Left colon (tissue), 2 donors: Measurements from ENCODE around the gene UBE2QL1. TPM values are rescaled to one million over a fixed set of nuclear protein-coding genes. Genes with fewer than 3 reads are reported as not detected.

ENCODE experiments used
- ATAC-seq: fragments of 200-7000 bp; cut with Tn5 transposase; one replicate; pipeline ENCODE4 v1.9.1; 2020; ENCODE audit warnings: mild to moderate bottlenecking, moderate library complexity
- DNase-seq, 2 donors: peaks; one replicate each; pipeline ENCODE4 v3.0.0-alpha.2; 2020
- intact Hi-C, 2 donors: fragments of 100-400 bp; cut with DNase I in 1 of 2; cut with micrococcal nuclease in 1 of 2; formaldehyde crosslinking; loops; one replicate each; pipeline versions ENCODE4 v1.11.2 to v1.14.0; 2022; cut with DNase I, micrococcal nuclease
- total RNA-seq, 2 donors: library from RNA; stranded (reverse); fragmentation: NEBNext Ultra II Directional; extraction: Animal tissue kit (Norgen Biotek cat#: 25700); gene quantifications; one replicate each; pipeline ENCODE4 v1.2.1, GENCODE V29; 2021
- donor health status: DM: no; HTN: no; CAD: no.
- donor health status: DM: yes; HTN: yes; CAD: no.

UBE2QL1 gene
- total RNA-seq, 2 donors from 2014 or later = 0.15 to 0.73 TPM

- DNase-seq (no peak), ATAC-seq (no peak)
- intact Hi-C loops = no loop called here
Measured at GRCh38 chr5:6450319-6450833, 1.7 kb downstream of the UBE2QL1 start.

DNA sequence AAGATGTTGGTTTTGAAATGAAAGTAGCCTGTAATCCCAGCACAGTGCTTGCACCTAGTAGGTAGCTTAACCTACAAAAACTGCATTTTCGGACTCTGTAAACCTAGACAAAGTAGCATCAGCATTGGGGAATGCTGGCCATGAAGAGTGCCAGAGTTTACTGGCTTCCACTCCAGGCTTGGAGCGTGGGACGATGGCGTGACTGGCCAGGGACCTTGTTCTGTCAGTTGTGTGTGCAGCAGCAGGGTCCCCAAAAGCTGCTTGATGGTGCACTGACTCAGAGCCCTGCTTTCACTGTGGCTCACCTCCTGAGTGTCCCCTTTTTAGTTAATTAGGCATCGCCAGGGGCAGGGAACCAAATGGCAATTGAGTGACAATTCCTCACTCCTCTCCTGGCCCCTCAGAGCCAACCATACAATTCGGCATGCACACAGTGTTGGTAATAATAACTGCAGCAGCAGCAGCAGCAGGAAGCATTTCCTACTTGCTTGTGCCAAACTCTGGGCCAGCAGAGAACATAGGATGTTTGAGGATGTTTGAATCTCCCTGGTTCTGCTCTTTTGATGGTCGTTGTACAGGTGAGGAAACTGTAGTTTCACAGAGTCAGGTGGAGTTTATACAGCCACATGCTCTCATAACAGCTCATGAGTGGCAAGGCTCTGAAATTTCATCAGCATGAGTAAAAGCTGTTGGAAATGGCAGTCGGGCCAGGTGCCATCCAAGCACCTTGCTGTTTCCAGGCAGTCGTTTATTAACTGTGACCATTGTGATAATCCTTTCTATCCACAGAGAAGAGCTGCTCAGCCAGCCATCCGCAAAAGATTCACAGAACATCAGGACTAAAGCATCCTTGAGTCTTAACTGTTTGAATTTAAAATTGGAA lies 4.2 kb downstream of the UBE2QL1 start:
- DNase-seq (no peak), ATAC-seq (no peak)
- intact Hi-C loops = no loop called here

GRCh38 chr5:6453937-6454560 lies 5.4 kb downstream of the UBE2QL1 start:
- DNase-seq (no peak), ATAC-seq (no peak)
- intact Hi-C loops = no loop called here

DNA sequence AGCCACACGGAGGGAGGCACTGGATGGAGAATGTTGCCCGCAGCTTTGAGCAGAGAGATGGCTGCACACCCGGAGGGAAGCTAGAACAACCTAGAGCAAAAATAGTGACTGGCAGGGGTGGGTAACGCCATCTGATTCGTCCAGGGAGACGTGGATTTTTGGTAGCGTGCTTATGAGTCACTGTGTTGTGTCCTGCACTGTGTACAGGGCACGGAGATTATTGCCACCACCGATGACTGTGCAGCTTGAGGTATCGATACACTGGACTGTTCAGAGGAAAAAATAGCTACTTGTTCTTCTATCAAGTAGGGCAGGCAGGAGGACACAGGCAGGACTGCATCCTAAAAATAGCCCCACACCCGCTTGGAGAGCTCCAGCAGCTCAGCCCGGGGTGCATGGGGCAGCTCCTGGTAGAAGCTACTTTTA lies 6.0 kb downstream of the UBE2QL1 start:
- DNase-seq (no peak), ATAC-seq (no peak)
- intact Hi-C loops = no loop called here

DNA sequence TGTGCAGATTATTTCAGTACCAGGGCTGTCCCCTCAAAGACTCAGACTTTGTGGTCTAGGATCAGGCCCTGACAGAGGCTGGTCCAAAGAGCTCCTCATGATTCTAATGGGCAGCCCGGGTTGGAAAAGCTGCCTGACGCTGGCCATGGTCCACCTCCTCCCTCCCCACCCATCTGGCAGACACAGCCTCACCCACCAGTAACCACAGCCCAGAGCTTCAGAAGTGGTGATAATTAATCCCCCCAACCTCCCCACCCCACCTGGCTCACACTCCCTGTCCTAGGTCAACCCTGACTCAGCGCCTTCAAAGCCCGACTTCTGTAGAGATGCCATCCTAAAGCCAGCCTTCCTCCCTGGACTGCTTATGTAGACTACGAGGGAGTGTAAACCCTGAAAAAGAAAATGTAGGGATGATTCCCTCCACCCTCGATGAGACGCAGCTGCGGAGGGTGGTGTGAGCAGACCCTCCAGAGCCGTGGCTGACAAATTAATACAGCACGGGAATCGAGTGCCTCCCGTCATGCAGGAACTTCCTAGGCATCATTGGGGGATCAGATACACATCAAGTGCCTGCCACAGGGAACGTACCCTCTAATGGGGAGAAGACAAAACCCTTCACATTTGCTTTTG lies 7.0 kb downstream of the UBE2QL1 start:
- no peak for DNase-seq
- intact Hi-C loops = no loop called here
- no peak for ATAC-seq

- intact Hi-C loops = no loop called here
- no peak for DNase-seq
- no peak for ATAC-seq
Measured at GRCh38 chr5:6456766-6457370, 8.2 kb downstream of the UBE2QL1 start.

GRCh38 chr5:6457592-6457991 lies 8.9 kb downstream of the UBE2QL1 start:
- intact Hi-C loops = no loop called here
- DNase-seq (no peak), ATAC-seq (no peak)

DNA sequence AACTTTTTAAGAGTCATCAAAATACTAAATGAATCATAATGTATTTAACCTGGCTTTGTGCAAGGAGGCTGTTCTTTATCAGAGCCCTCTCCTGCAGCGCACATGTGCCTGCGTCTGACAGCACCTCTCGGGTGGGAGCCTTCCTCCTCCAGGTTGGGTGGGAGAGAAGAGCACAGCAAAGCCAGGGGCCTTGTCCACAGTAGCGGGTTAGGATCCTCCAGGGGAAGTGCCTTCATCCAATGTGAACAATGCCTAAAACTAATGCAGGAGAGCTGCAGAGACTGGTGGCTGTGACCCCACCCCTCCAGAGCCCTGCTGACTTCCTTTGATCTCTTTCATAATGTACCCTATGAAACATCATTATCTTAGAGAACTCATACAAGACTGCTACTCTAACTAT lies 10.2 kb downstream of the UBE2QL1 start:
- intact Hi-C loops = no loop called here
- DNase-seq = no peak

DNA sequence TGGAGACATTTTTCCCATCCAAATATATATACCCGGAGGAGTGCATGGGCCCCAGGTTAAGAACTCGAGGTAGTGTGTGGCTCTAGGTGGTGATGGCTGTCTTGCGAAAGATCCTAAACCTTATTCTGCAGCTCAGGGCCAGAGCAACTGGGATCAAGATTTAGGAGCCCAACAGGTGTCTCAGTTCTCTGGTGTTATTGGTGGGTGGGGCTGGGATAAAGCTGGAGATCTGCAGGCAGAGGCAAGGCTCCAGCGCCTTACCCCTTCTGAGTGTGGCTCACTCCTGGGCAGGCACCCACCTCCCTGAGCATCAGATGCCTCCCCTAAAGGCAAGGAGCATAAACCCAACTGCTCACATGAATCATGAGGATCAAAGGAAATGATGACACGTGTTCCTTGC lies 11.2 kb downstream of the UBE2QL1 start:
- no peak for ATAC-seq
- no peak for DNase-seq
- intact Hi-C loops = no loop called here

More for the DNA sequence above, 10.2 kb downstream of the UBE2QL1 start:
- ATAC-seq = no peak

GRCh38 chr5:6461006-6461405 lies 12.3 kb downstream of the UBE2QL1 start:
- ATAC-seq = no peak
- DNase-seq = no peak
- intact Hi-C loops = no loop called here

- DNase-seq (no peak), ATAC-seq (no peak)
- intact Hi-C loops = no loop called here
Measured at GRCh38 chr5:6461793-6462650, 13.4 kb downstream of the UBE2QL1 start.

GRCh38 chr5:6462671-6463070 lies 14.0 kb downstream of the UBE2QL1 start:
- intact Hi-C loops = no loop called here
- ATAC-seq (no peak), DNase-seq (no peak)

- DNase-seq = no peak
- intact Hi-C loops = no loop called here
- no peak for ATAC-seq
Measured at GRCh38 chr5:6464441-6464840, 15.8 kb downstream of the UBE2QL1 start.

GRCh38 chr5:6465831-6466790 lies 17.5 kb downstream of the UBE2QL1 start:
- DNase-seq = no peak
- intact Hi-C loops = no loop called here
- ATAC-seq = no peak

GRCh38 chr5:6466975-6467567 lies 18.4 kb downstream of the UBE2QL1 start:
- DNase-seq = no peak
- intact Hi-C loops = no loop called here
- no peak for ATAC-seq

- DNase-seq = no peak
- intact Hi-C loops = no loop called here
- no peak for ATAC-seq
Measured at GRCh38 chr5:6467591-6467990, 18.9 kb downstream of the UBE2QL1 start.

DNA sequence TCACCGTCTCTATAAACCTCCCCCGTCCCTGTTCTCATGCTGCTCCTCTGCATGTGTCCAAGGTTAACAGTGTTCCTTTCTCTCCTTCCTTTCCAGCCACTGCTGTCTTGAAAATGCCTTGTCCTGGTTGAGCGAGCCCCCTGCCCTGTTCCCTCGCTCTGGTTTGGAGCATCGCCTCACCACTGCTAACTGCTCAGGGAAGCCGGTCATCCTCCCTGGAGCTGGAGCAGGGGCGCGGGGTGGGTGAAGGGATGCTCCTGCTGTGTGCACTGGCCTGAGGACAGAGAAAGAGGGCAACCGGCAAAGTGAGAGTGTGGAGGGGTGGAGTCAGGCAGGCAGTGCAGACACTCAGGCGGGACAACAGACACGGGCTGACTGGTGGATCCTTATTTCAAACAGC lies 19.4 kb downstream of the UBE2QL1 start:
- intact Hi-C loops = no loop called here
- no peak for ATAC-seq
- DNase-seq = no peak
